ENCODE results near the gene SAXO1. TPM values are rescaled to one million over a fixed set of nuclear protein-coding genes. Genes with fewer than 3 reads are reported as not detected.

The SAXO1 gene
- total and polyA plus RNA-seq, 2 experiments from 2014 or later, result 0.04 TPM; not detected in 1

DNA sequence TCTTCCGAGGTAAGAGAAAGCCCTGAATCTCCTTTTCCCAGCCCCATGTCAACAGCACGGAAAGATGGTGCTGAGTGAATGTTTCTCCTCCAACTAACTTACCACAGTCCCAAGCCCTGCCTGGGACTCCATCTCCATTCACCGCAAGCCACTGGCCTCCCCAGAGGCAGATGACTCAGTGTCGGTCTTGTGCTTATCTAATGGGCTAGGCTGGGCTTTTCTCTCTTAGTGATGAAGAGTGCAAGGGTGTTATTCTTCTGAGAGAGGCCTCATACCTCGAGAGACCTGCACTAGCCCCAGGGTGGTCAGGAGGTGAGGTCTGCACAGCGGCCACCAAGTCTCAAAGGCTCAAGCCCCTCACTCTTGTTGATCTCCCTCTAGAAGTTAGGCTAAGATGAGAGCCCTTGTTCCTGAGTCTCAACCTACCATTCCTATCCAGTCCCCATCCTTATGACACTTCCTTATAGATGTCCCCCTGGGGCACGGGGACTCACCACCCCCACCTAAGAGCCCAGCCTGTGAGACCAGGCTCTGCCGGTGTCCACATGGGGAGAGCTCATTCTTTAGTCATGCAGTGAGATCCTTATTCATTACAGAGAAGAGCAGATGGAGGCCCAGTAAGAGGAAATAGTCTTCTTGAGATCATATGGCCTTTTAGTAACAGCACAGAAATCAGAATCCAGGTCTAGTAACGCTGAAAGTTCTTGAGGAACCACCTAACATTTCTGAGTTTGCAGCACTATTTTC, 127.0 kb downstream of the SAXO1 start:
- DNase-seq (ENCODE audit: low spot score), result no peak
- H3K36me3 ChIP-seq (replicated peaks; ENCODE audit: insufficient read depth, low read depth), result no peaks in the 10 kb centered on the region
- no peaks in the 10 kb centered on the region for H4K20me1 ChIP-seq (ENCODE audit: insufficient read depth, poor library complexity, severe bottlenecking)
- H3K27me3 ChIP-seq, result no peaks in the 10 kb centered on the region
- no peaks in the 10 kb centered on the region for H3K9me2 ChIP-seq (replicated peaks; ENCODE audit: insufficient read depth)
- WGBS (ENCODE audit: low lambda C conversion rate, missing lambda C conversion rate), result 96% methylated on average over 9 of the region's 9 CpGs
- no peaks in the 10 kb centered on the region for H3K9me3 ChIP-seq (ENCODE audit: low read depth)
- TF ChIP-seq EZH2phosphoT487 (IDR thresholded peaks at IDR 0.05; ENCODE audit: low read depth, severe bottlenecking, unreplicated experiment) (no peak), EZH2 (IDR thresholded peaks at IDR 0.05; ENCODE audit: borderline replicate concordance) (no peak)
- TF ChIP-seq, protein P1, sequence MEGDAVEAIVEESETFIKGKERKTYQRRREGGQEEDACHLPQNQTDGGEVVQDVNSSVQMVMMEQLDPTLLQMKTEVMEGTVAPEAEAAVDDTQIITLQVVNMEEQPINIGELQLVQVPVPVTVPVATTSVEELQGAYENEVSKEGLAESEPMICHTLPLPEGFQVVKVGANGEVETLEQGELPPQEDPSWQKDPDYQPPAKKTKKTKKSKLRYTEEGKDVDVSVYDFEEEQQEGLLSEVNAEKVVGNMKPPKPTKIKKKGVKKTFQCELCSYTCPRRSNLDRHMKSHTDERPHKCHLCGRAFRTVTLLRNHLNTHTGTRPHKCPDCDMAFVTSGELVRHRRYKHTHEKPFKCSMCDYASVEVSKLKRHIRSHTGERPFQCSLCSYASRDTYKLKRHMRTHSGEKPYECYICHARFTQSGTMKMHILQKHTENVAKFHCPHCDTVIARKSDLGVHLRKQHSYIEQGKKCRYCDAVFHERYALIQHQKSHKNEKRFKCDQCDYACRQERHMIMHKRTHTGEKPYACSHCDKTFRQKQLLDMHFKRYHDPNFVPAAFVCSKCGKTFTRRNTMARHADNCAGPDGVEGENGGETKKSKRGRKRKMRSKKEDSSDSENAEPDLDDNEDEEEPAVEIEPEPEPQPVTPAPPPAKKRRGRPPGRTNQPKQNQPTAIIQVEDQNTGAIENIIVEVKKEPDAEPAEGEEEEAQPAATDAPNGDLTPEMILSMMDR (IDR thresholded peaks at IDR 0.05; ENCODE audit: poor library complexity), result no peak
- no peak overlapping the region for H3K4me3 ChIP-seq
- H2AFZ ChIP-seq, result no peak overlapping the region
- no peak overlapping the region for H3K4me2 ChIP-seq
- peaks cover 15% of the 10 kb centered on the region for H3K4me1 ChIP-seq (ENCODE audit: insufficient read depth)
- no peak overlapping the region for H3K27ac ChIP-seq
- no peaks in the 10 kb centered on the region for H3K79me2 ChIP-seq

- Histone ChIP-seq H3K9me2 (replicated peaks; ENCODE audit: insufficient read depth) (no peaks in the 10 kb centered on the region), H3K79me2 (no peaks in the 10 kb centered on the region), H3K4me3 (no peak overlapping the region), H3K27ac (no peak overlapping the region), H4K20me1 (ENCODE audit: insufficient read depth, poor library complexity, severe bottlenecking) (no peaks in the 10 kb centered on the region), H3K4me1 (ENCODE audit: insufficient read depth) (peaks cover 7% of the 10 kb centered on the region), H3K4me2 (no peak overlapping the region), H3K27me3 (no peaks in the 10 kb centered on the region), H2AFZ (no peak overlapping the region), H3K36me3 (replicated peaks; ENCODE audit: insufficient read depth, low read depth) (no peaks in the 10 kb centered on the region), H3K9me3 (ENCODE audit: low read depth) (no peaks in the 10 kb centered on the region)
- no peak for TF ChIP-seq EZH2phosphoT487 (IDR thresholded peaks at IDR 0.05; ENCODE audit: low read depth, severe bottlenecking, unreplicated experiment)
- 91% methylated on average over 11 of the region's 11 CpGs for WGBS (ENCODE audit: low lambda C conversion rate, missing lambda C conversion rate)
- DNase-seq (ENCODE audit: low spot score), result no peak
Observed at GRCh38 chr9:18905028-18905882, 127.8 kb downstream of the SAXO1 start.

- Histone ChIP-seq H3K79me2 (no peaks in the 10 kb centered on the region), H3K27ac (no peak overlapping the region), H2AFZ (no peak overlapping the region), H4K20me1 (ENCODE audit: insufficient read depth, poor library complexity, severe bottlenecking) (no peaks in the 10 kb centered on the region), H3K4me2 (no peak overlapping the region), H3K9me3 (ENCODE audit: low read depth) (no peaks in the 10 kb centered on the region), H3K27me3 (no peaks in the 10 kb centered on the region), H3K9me2 (replicated peaks; ENCODE audit: insufficient read depth) (no peaks in the 10 kb centered on the region), H3K4me3 (no peak overlapping the region), H3K4me1 (ENCODE audit: insufficient read depth) (no peaks in the 10 kb centered on the region), H3K36me3 (replicated peaks; ENCODE audit: insufficient read depth, low read depth) (no peaks in the 10 kb centered on the region)
- no peak for DNase-seq (ENCODE audit: low spot score)
- TF ChIP-seq EZH2phosphoT487 (IDR thresholded peaks at IDR 0.05; ENCODE audit: low read depth, severe bottlenecking, unreplicated experiment), result no peak
- TF ChIP-seq, protein P1 (IDR thresholded peaks at IDR 0.05; ENCODE audit: poor library complexity), result no peak
- 94% methylated on average over 2 of the region's 2 CpGs for WGBS (ENCODE audit: low lambda C conversion rate, missing lambda C conversion rate)
Observed at GRCh38 chr9:18903450-18903849, 129.6 kb downstream of the SAXO1 start.
